Chondrocyte (in vitro differentiated cells): ENCODE data around the gene RPL22. TPM values are rescaled to one million over a fixed set of nuclear protein-coding genes. Genes with fewer than 3 reads are reported as not detected.

ENCODE experiments used
- DNase-seq: peaks from one replicate; pipeline ENCODE4 v3.0.0; 2021; ENCODE audit warnings: mixed read lengths, low spot score
- H3K27ac Mint-ChIP-seq: one replicate; pipeline ENCODE4 v1.8.0; 2021; ENCODE audit warnings: mild to moderate bottlenecking, moderate library complexity, mixed read lengths; ENCODE audit not compliant: unreplicated experiment
- H3K27me3 Mint-ChIP-seq: 2 replicates; pipeline ENCODE4 v1.8.0; 2021; ENCODE audit warnings: low read depth, mixed read lengths
- H3K36me3 Mint-ChIP-seq: 2 replicates; pipeline ENCODE4 v1.8.0; 2021; ENCODE audit warnings: low read depth, mixed read lengths
- H3K4me1 Mint-ChIP-seq: 2 replicates; pipeline ENCODE4 v1.8.0; 2021; ENCODE audit warnings: low read depth, mild to moderate bottlenecking, mixed read lengths
- H3K4me3 Mint-ChIP-seq: one replicate; pipeline ENCODE4 v1.8.0; 2021; ENCODE audit warnings: mild to moderate bottlenecking, moderate library complexity, mixed read lengths; ENCODE audit not compliant: unreplicated experiment
- H3K9me3 Mint-ChIP-seq: 2 replicates; pipeline ENCODE4 v1.8.0; 2021; ENCODE audit warnings: low read depth, mixed read lengths
- total RNA-seq: library from RNA; stranded (reverse); gene quantifications from 3 replicates; pipeline ENCODE4 v1.2.1, GENCODE V29; 2021
- TF ChIP-seq, protein P1 (sequence below): fragments of 200-600 bp; sonication (generic); IDR thresholded peaks from 2 replicates; pipeline ENCODE4 v1.5.0; 2021; ENCODE audit warnings: antibody characterized with exemption, mild to moderate bottlenecking, moderate library complexity

RPL22 gene
- total RNA-seq, 1 donor from 2014 or later = 220 TPM

GRCh38 chr1:6149597-6149996, 49.8 kb downstream of the RPL22 start:
- TF ChIP-seq, protein P1, sequence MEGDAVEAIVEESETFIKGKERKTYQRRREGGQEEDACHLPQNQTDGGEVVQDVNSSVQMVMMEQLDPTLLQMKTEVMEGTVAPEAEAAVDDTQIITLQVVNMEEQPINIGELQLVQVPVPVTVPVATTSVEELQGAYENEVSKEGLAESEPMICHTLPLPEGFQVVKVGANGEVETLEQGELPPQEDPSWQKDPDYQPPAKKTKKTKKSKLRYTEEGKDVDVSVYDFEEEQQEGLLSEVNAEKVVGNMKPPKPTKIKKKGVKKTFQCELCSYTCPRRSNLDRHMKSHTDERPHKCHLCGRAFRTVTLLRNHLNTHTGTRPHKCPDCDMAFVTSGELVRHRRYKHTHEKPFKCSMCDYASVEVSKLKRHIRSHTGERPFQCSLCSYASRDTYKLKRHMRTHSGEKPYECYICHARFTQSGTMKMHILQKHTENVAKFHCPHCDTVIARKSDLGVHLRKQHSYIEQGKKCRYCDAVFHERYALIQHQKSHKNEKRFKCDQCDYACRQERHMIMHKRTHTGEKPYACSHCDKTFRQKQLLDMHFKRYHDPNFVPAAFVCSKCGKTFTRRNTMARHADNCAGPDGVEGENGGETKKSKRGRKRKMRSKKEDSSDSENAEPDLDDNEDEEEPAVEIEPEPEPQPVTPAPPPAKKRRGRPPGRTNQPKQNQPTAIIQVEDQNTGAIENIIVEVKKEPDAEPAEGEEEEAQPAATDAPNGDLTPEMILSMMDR = no peak
- H3K4me1 Mint-ChIP-seq = peaks cover 3% of the 10 kb centered on the region
- H3K27me3 Mint-ChIP-seq = peaks cover 18% of the 10 kb centered on the region
- H3K27ac Mint-ChIP-seq = no peak overlapping the region
- H3K36me3 Mint-ChIP-seq = peaks cover 2% of the 10 kb centered on the region
- no peaks in the 10 kb centered on the region for H3K9me3 Mint-ChIP-seq
- no peak for DNase-seq
- H3K4me3 Mint-ChIP-seq = no peak overlapping the region

GRCh38 chr1:6148497-6149241, 50.7 kb downstream of the RPL22 start:
- Mint-ChIP-seq H3K4me3 (peak overlapping the region; percentile 53), H3K27ac (no peak overlapping the region), H3K9me3 (no peaks in the 10 kb centered on the region), H3K27me3 (peaks cover 22% of the 10 kb centered on the region), H3K36me3 (peaks cover 2% of the 10 kb centered on the region), H3K4me1 (peaks cover 3% of the 10 kb centered on the region)
- TF ChIP-seq, protein P1 = no peak
- no peak for DNase-seq

GRCh38 chr1:6145864-6146410, 53.5 kb downstream of the RPL22 start:
- H3K4me1 Mint-ChIP-seq = peaks cover 3% of the 10 kb centered on the region

GRCh38 chr1:6145396-6145750, 54.0 kb downstream of the RPL22 start:
- no peak overlapping the region for H3K4me3 Mint-ChIP-seq
- DNase-seq = no peak
- no peak overlapping the region for H3K27ac Mint-ChIP-seq
- peaks cover 3% of the 10 kb centered on the region for H3K36me3 Mint-ChIP-seq
- H3K9me3 Mint-ChIP-seq = no peaks in the 10 kb centered on the region
- TF ChIP-seq, protein P1 = no peak
- H3K27me3 Mint-ChIP-seq = peaks cover 18% of the 10 kb centered on the region
- H3K4me1 Mint-ChIP-seq = peaks cover 3% of the 10 kb centered on the region

More at GRCh38 chr1:6145864-6146410, 53.5 kb downstream of the RPL22 start:
- no peaks in the 10 kb centered on the region for H3K9me3 Mint-ChIP-seq
- H3K27ac Mint-ChIP-seq = no peak overlapping the region
- H3K36me3 Mint-ChIP-seq = peaks cover 3% of the 10 kb centered on the region
- H3K27me3 Mint-ChIP-seq = peaks cover 18% of the 10 kb centered on the region
- no peak for DNase-seq
- no peak overlapping the region for H3K4me3 Mint-ChIP-seq
- TF ChIP-seq, protein P1 = no peak

DNA sequence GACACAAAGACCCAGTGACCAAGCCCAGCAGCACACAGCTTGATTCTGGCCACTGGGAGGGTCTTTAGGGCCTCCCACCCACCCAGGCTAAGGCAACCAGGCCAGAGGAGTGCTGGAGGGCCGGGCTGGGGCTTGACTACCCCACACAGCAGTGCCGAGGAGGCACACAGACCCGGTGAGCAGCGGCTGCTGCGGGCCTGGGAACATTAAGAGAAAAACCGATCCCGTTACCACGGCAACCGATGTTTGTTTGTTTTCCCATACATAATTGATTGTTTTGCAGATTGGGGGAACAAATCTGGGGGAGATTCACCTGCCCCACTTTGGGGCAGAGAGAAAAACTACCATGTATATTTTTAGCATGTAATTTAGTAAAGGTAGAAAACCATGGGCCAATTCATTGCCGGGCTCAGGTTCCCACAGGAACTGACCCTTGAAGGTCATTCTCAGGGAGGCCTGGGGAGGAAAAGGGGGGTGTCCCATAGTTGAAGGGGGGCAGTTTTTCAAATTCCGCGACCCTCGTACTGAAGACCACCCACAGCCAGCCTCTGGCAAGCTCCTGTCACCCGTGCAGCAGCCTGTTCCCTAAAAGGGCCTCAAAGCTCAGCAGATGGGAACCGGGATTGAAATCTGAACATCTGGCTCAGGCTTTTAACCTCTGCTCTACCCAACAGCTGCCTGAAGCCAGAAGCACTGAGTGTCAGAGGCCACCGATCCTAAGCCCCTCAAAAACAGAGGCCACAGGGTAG, 54.6 kb downstream of the RPL22 start:
- no peak overlapping the region for H3K27ac Mint-ChIP-seq
- H3K36me3 Mint-ChIP-seq = peaks cover 3% of the 10 kb centered on the region
- no peak overlapping the region for H3K4me3 Mint-ChIP-seq
- TF ChIP-seq, protein P1 = no peak
- H3K4me1 Mint-ChIP-seq = peaks cover 3% of the 10 kb centered on the region
- DNase-seq = no peak
- peaks cover 18% of the 10 kb centered on the region for H3K27me3 Mint-ChIP-seq
- H3K9me3 Mint-ChIP-seq = no peaks in the 10 kb centered on the region
